OCI-LY3 (cell line): ENCODE measurements around the gene PPP6R2.

Experiments used
- CTCF ChIP-seq: fragments of 200-600, 300-600 bp; sonication (generic); IDR thresholded peaks from 2 replicates; pipeline ENCODE4 v1.5.1; 2014; ENCODE audit warnings: antibody characterized with exemption, low read length, low read depth
- EZH2phosphoT487 ChIP-seq: fragments of 200-600 bp; shearing (Covaris generic); IDR thresholded peaks from 2 replicates; pipeline ENCODE4 v1.6.1; 2018; ENCODE audit warnings: antibody characterized with exemption, mixed run types, low read depth

DNA sequence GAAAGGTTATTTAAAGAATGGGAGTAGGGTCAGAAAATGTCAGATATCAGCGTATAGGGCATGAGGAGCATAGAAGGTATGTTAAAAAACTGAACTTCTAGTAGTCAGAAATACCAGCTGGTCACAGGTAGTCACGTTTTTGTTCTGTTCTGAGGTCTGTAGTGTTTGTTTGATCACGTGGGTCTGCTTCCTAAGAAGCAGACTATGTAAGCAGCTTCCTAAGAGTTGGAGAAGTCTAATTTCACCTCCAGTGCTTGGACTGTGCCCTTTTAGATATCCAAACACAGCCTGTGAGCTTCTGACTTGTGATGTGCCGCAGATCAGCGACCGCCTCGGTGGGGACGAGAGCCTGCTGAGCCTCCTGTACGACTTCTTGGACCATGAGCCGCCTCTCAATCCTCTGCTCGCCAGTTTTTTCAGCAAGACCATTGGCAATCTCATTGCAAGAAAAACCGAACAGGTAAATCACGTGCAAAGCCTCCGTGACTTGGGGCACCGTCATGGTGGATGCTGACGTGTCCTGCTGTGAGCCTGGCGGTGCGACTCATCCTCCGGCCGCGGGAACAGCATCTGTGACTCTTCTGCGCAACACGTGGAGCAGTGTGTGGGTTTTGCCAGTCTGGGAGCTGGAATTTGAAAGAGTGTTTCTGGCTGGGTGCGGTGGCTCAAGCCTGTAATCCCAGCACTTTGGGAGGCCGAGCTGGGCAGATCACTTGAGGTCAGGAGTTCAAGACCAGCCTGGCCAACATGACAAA, 63.5 kb downstream of the PPP6R2 start:
- TF ChIP-seq CTCF (no peak), EZH2phosphoT487 (no peak)
